ENCODE results near the gene RARS2. TPM values are rescaled to one million over a fixed set of nuclear protein-coding genes. Genes with fewer than 3 reads are reported as not detected.

The RARS2 gene
- total and polyA plus RNA-seq, 2 experiments from 2014 or later = 30.7 to 77.4 TPM

DNA sequence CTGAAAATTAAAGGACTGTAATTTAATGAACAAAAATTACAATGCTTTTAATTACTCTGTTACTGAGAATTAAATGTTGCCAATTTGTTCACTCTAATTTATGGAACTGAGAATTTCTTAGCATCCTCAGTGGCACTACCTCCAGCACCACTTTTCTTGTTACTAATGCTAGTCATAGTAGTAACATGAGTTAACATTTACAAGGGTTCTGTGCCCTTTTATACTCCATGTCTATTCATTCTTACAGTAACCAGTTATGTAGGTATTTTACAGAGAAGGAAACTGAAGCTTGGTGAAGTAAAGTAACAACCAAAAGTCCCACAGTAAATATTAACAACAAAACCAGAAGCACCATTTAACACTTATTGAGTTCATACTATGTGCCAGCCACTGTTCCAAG lies 34.3 kb downstream of the RARS2 start:
- Histone ChIP-seq H3K4me1 (ENCODE audit: low read depth) (no peaks in the 10 kb centered on the region), H3K27me3 (no peaks in the 10 kb centered on the region), H3K36me3 (peaks cover 23% of the 10 kb centered on the region), H3K9me3 (ENCODE audit: low read depth) (no peaks in the 10 kb centered on the region), H3K4me3 (no peak overlapping the region), H3K27ac (no peak overlapping the region)
- TF ChIP-seq, protein P1, sequence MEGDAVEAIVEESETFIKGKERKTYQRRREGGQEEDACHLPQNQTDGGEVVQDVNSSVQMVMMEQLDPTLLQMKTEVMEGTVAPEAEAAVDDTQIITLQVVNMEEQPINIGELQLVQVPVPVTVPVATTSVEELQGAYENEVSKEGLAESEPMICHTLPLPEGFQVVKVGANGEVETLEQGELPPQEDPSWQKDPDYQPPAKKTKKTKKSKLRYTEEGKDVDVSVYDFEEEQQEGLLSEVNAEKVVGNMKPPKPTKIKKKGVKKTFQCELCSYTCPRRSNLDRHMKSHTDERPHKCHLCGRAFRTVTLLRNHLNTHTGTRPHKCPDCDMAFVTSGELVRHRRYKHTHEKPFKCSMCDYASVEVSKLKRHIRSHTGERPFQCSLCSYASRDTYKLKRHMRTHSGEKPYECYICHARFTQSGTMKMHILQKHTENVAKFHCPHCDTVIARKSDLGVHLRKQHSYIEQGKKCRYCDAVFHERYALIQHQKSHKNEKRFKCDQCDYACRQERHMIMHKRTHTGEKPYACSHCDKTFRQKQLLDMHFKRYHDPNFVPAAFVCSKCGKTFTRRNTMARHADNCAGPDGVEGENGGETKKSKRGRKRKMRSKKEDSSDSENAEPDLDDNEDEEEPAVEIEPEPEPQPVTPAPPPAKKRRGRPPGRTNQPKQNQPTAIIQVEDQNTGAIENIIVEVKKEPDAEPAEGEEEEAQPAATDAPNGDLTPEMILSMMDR (IDR thresholded peaks at IDR 0.05; ENCODE audit: low read depth, low read length) = no peak
- DNase-seq (ENCODE audit: low read depth in 1 of 2, low spot score in 1 of 2) = no peak

GRCh38 chr6:87553159-87553765 lies 36.5 kb downstream of the RARS2 start:
- TF ChIP-seq, protein P1 (IDR thresholded peaks at IDR 0.05; ENCODE audit: low read depth, low read length) = no peak
- H3K36me3 ChIP-seq = peaks cover 21% of the 10 kb centered on the region
- H3K27ac ChIP-seq = no peak overlapping the region
- H3K4me3 ChIP-seq = no peak overlapping the region
- H3K4me1 ChIP-seq (ENCODE audit: low read depth) = no peaks in the 10 kb centered on the region
- no peak for DNase-seq (ENCODE audit: low read depth in 1 of 2, low spot score in 1 of 2)
- H3K9me3 ChIP-seq (ENCODE audit: low read depth) = no peaks in the 10 kb centered on the region
- no peaks in the 10 kb centered on the region for H3K27me3 ChIP-seq

- TF ChIP-seq, protein P1 (IDR thresholded peaks at IDR 0.05; ENCODE audit: low read depth, low read length) = no peak
- Histone ChIP-seq H3K27me3 (no peaks in the 10 kb centered on the region), H3K36me3 (peaks cover 21% of the 10 kb centered on the region), H3K27ac (no peak overlapping the region), H3K9me3 (ENCODE audit: low read depth) (no peaks in the 10 kb centered on the region), H3K4me1 (ENCODE audit: low read depth) (no peaks in the 10 kb centered on the region), H3K4me3 (no peak overlapping the region)
- no peak for DNase-seq (ENCODE audit: low read depth in 1 of 2, low spot score in 1 of 2)
Observed at GRCh38 chr6:87551799-87552198, 38.0 kb downstream of the RARS2 start.

DNA sequence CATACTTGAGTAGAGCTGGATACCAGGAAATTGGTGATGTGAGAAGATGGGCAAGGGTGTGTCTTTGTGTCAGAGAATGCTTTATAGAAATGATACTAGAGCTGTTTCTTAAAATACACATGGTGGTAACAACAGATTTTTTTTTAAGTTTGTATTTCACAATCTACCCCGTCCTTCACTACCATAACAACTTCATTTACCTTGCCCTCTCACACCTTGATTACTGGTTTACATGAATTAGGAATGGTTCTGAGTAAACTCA lies 45.4 kb downstream of the RARS2 start:
- Histone ChIP-seq H3K9me3 (ENCODE audit: low read depth) (no peaks in the 10 kb centered on the region), H3K27ac (no peak overlapping the region), H3K4me1 (ENCODE audit: low read depth) (no peaks in the 10 kb centered on the region), H3K4me3 (no peak overlapping the region), H3K27me3 (no peaks in the 10 kb centered on the region), H3K36me3 (peaks cover 16% of the 10 kb centered on the region)
- no peak for DNase-seq (ENCODE audit: low read depth in 1 of 2, low spot score in 1 of 2)
- TF ChIP-seq, protein P1 (IDR thresholded peaks at IDR 0.05; ENCODE audit: low read depth, low read length) = no peak

GRCh38 chr6:87543696-87544473 lies 45.9 kb downstream of the RARS2 start:
- H3K4me3 ChIP-seq = no peak overlapping the region
- TF ChIP-seq, protein P1 (IDR thresholded peaks at IDR 0.05; ENCODE audit: low read depth, low read length) = no peak
- no peak overlapping the region for H3K27ac ChIP-seq
- no peaks in the 10 kb centered on the region for H3K4me1 ChIP-seq (ENCODE audit: low read depth)
- H3K36me3 ChIP-seq = peaks cover 16% of the 10 kb centered on the region
- H3K27me3 ChIP-seq = no peaks in the 10 kb centered on the region
- DNase-seq (ENCODE audit: low read depth in 1 of 2, low spot score in 1 of 2) = no peak
- no peaks in the 10 kb centered on the region for H3K9me3 ChIP-seq (ENCODE audit: low read depth)
